Activated naive CD4-positive, alpha-beta T cell treated with anti-CD3 and anti-CD28 coated beads, Interleukin-2, amount 50 U/mL, for 72 hours (primary cell): ENCODE measurements around the gene SLCO2A1. TPM values are rescaled to one million over a fixed set of nuclear protein-coding genes. Genes with fewer than 3 reads are reported as not detected.

Source experiments
- ATAC-seq, 2 donors: fragments of 150-1000 bp; cut with Tn5 transposase; 2 replicates each; pipeline ENCODE4 v1.10.0; 2021; ENCODE audit warnings: mild to moderate bottlenecking in 2 of 2, moderate library complexity in 2 of 2
- DNase-seq, 2 donors: peaks; one replicate each; pipeline ENCODE4 v3.0.0; 2021 to 2022; ENCODE audit warnings: low spot score in 2 of 2
- H3K27ac Mint-ChIP-seq, 2 donors: one replicate each; pipeline ENCODE4 v1.8.0; 2022; ENCODE audit warnings: mild to moderate bottlenecking in 2 of 2, mixed read lengths in 2 of 2
- H3K36me3 Mint-ChIP-seq, 2 donors: one replicate each; pipeline ENCODE4 v1.8.0; 2022; ENCODE audit warnings: mixed read lengths in 2 of 2
- H3K9me3 Mint-ChIP-seq, 2 donors: one replicate each; pipeline ENCODE4 v1.8.0; 2022; ENCODE audit warnings: mixed read lengths in 2 of 2
- total RNA-seq, 2 donors: library from RNA; stranded (reverse); gene quantifications; one replicate each; pipeline ENCODE4 v1.2.3, GENCODE V29; 2022

SLCO2A1 gene
- total RNA-seq, 2 donors from 2014 or later = not detected

DNA sequence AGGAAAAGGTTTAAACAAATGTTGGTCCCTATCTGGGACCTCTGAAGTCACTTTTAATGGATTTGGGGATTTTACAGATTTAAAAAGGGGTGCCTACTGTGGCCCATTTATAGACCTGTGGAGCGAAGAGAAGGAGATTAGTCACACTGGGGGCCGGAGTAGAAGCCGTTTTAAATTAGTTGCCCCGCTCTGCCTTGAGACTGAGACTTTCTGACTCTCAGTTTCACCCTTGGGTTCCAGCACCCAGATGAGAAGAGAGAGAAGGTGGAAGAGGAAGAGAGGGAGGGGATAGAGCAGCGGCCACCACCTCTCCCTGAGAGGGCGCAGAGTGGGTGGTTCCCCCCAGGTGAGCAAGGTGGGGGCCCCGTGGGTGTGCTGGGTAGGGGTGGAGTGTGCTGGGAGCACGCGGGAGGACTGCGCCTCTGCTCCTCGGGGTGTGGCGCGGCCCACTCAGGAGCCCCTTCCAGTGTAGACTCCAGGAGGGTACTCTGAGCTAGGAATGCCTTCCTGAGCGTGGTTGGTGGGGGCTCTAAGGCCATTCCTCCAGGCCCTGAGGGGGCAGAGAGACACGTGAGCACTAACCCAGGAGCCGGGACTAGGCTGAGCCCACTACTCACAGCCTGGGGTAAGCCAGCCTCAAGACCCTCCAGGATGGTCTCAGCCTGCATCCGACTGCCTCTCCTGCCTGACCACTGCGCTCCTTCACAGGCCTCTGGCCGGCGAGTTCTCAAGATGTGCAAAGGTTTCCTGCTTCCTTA, 101.4 kb downstream of the SLCO2A1 start:
- ATAC-seq (peak in 1 of 2 donors; percentile 10), DNase-seq (no peak)
- H3K27ac Mint-ChIP-seq = no peak overlapping the region
- no peaks in the 10 kb centered on the region for H3K36me3 Mint-ChIP-seq
- no peaks in the 10 kb centered on the region for H3K9me3 Mint-ChIP-seq

GRCh38 chr3:133927540-133928066, 102.1 kb downstream of the SLCO2A1 start:
- no peaks in the 10 kb centered on the region for H3K36me3 Mint-ChIP-seq
- DNase-seq (peak; percentile 74 to 81), ATAC-seq (peak; percentile 86 to 88)
- no peaks in the 10 kb centered on the region for H3K9me3 Mint-ChIP-seq
- no peak overlapping the region for H3K27ac Mint-ChIP-seq

DNA sequence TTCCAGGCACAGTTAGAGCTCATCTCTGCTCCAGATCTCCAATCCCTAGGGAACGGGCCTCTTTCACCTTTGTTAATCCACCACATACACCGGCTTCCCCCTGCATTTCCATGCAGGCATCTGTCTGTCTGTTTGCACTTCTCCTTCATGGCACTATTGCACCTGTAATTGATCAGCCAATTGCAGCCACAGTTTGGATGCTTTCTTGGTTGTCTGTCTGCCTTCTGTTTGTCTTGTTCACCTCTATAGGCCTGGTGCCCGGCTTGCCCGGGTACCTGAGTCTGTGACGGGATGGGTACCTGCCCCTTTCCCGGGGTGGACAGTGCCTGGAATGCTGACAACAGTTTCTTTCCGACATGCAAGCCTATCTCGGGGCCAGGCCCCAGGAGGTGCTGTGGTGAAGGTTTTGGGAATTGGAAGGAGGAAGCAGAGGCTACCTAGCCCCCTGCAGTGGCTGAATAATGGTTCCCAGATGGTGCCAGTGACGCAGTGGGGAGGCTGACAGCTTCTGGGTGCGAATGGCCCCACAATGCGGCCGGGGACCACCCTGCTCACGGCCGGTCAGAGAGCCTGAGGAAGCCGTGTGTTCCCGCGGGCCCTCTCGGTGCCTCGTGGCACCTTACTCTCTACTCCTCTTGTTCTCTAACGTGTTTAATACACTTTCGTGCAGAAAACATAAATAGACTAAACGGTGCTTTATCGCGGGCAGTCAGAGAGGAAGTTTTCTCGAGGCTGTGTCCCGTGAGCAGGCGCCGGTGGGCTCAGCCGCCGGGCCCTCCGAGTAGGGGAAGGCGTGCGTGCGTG, 102.8 kb downstream of the SLCO2A1 start:
- peak; percentile 8 to 18 for ATAC-seq
- H3K27ac Mint-ChIP-seq = no peak overlapping the region
- no peaks in the 10 kb centered on the region for H3K36me3 Mint-ChIP-seq
- H3K9me3 Mint-ChIP-seq = no peaks in the 10 kb centered on the region
- DNase-seq = no peak

DNA sequence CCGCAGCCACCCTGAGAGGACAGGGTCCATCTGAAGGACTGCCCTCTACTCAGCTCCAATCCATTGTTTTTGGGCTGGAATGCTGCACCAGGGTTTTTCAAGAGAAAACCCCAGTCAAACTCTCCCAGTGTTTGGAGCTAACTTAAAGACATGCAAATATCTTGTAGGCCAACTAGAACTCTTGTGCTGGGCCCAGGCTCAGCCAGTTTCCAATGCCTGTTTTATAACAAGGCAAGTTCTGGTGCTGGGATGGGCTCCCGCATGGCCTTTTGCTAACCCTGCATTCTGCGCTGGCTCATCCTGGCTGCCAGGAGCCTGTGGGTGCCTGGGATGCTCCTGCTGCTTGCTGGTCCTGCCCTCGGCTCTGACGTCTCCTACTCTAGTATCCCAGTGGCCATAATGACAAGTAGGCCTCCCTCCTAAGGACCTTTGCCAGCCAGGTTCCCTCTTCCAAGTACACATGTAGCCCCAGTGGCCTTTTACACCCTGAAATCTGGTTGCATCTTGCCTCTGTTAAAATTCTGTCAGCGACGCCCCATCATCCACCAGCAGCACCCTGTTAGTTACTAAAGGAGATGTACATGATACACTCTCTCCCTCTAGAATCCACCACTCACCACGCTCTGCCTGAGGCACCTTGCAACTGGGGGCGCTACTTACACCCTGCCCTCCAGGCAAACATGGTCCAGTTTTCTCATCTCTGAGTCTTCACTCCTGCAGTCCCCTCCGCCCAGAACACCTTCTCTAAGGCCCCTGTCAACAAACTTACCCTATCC, 103.6 kb downstream of the SLCO2A1 start:
- Mint-ChIP-seq H3K27ac (no peak overlapping the region), H3K9me3 (no peaks in the 10 kb centered on the region), H3K36me3 (no peaks in the 10 kb centered on the region)
- DNase-seq (no peak), ATAC-seq (no peak)

GRCh38 chr3:133924041-133924440, 105.7 kb downstream of the SLCO2A1 start:
- H3K9me3 Mint-ChIP-seq = no peaks in the 10 kb centered on the region
- DNase-seq (no peak), ATAC-seq (no peak)
- no peak overlapping the region for H3K27ac Mint-ChIP-seq
- no peaks in the 10 kb centered on the region for H3K36me3 Mint-ChIP-seq

DNA sequence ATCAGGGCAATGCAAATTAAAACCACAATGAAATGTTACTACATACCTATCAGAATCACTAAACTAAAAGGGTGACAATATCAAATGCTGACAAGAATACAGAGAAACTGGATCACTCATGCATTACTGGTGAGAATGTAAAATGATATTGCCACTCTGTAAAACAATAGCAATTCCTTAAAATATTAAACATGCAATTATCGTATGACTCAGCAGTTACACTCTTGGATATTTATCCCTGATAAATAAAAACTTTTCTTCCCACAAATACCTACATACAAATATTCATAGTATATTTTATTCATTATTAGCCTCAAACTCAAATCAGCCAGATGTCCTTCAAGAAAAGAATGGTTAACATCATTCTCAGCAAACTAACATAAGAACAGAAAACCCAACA, 108.1 kb downstream of the SLCO2A1 start:
- DNase-seq (no peak), ATAC-seq (no peak)
- Mint-ChIP-seq H3K36me3 (peaks cover 0 to 5% of the 10 kb centered on the region in 2 donors), H3K27ac (no peak overlapping the region), H3K9me3 (no peaks in the 10 kb centered on the region)

- Mint-ChIP-seq H3K27ac (no peak overlapping the region), H3K36me3 (peaks cover 0 to 5% of the 10 kb centered on the region in 2 donors)
These were observed 112.6 kb downstream of the SLCO2A1 start for GRCh38 chr3:133917144-133917543.

GRCh38 chr3:133915685-133916658, 113.8 kb downstream of the SLCO2A1 start:
- no peak for DNase-seq
- ATAC-seq = no peak
- Mint-ChIP-seq H3K27ac (no peak overlapping the region), H3K36me3 (peaks cover 0 to 5% of the 10 kb centered on the region in 2 donors), H3K9me3 (no peaks in the 10 kb centered on the region)

More at GRCh38 chr3:133917144-133917543, 112.6 kb downstream of the SLCO2A1 start:
- no peak for DNase-seq
- no peak for ATAC-seq
- H3K9me3 Mint-ChIP-seq = no peaks in the 10 kb centered on the region

DNA sequence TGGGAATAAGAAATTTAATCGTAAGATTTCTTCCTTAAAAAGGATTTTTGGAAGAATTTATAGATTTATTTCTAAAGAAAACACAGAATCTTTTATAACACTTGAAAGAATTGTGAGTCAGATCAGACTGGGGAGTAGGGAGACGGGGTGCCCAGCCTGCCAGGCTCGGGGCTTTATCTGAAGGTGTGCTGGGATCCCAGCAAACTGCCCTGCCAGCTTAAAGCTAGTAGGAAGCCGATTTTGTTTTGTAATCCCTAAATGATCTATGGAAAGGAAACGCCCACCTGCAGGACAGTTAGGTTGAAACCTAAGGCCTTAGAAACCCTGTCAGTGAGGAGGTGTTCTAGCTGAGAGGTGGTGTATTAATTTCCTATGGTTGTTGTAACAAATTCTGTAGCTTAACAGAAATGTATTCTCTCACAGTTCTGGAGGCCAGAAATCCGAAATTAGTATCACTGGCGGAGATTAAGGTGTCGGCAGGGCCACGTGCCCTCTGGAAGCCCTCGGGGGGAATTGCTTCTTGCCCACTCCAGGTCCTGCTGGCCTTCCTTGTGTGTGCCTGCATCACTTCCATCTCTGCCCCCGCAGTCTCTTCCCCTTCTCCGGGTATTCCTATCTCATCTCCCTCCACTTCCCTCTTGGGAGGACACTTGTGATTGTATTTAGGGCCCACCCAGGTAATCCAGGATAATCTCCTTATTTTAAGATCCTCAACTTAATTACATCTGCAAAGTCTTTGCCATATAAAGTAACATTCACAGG, 114.7 kb downstream of the SLCO2A1 start:
- no peak for ATAC-seq
- Mint-ChIP-seq H3K9me3 (no peaks in the 10 kb centered on the region), H3K36me3 (peaks cover 0 to 5% of the 10 kb centered on the region in 2 donors), H3K27ac (no peak overlapping the region)
- no peak for DNase-seq

DNA sequence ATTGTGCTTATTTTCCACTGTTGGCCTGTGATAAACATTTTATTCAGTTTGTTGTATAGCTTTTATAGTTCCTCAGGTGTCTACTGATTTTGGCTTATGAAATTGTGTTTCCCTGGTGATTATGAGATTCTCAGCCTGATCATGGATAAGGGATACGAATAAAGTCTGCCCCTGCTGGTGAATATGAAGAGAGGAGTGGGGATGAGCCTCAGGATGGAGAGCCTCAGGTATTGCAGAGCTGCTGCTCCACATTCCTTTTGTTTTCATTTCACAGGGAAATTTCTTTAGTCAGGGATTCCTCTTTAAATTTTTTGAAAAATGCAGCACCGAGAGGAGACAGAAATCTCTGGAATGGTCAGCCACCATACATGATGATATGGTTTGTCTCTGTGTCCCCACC, 119.3 kb downstream of the SLCO2A1 start:
- no peak for DNase-seq
- H3K36me3 Mint-ChIP-seq = no peaks in the 10 kb centered on the region
- no peaks in the 10 kb centered on the region for H3K9me3 Mint-ChIP-seq
- no peak for ATAC-seq
- H3K27ac Mint-ChIP-seq = no peak overlapping the region

- Mint-ChIP-seq H3K27ac (no peak overlapping the region), H3K36me3 (no peaks in the 10 kb centered on the region), H3K9me3 (peaks cover 0 to 6% of the 10 kb centered on the region in 2 donors)
- no peak for DNase-seq
- ATAC-seq = no peak
These were observed 124.3 kb downstream of the SLCO2A1 start for GRCh38 chr3:133905376-133905775.

DNA sequence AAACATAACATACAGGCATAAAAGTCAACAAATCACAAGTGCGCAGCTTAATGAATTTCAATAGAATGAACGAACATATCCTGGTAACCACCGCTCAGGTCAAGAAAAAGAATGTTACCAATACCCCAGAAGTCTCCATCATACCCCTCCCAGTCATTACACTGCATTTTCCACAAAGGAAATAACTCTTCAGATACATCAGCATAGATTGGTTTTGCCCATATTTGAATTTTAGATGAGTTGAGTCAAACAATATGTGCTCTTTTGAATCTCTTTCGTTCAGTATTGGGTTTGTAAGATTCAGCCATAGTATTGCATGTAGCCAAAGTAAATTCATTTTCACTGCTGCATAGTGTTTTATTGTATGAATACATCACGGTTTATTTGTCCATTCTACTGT, 127.9 kb downstream of the SLCO2A1 start:
- H3K9me3 Mint-ChIP-seq = peaks cover 0 to 6% of the 10 kb centered on the region in 2 donors
- DNase-seq = no peak
- no peak overlapping the region for H3K27ac Mint-ChIP-seq
- no peaks in the 10 kb centered on the region for H3K36me3 Mint-ChIP-seq
- ATAC-seq = no peak

- Mint-ChIP-seq H3K9me3 (peaks cover 0 to 6% of the 10 kb centered on the region in 2 donors), H3K27ac (no peak overlapping the region), H3K36me3 (no peaks in the 10 kb centered on the region)
- ATAC-seq (no peak), DNase-seq (no peak)
These were observed 128.6 kb downstream of the SLCO2A1 start for GRCh38 chr3:133901083-133901482.

- H3K36me3 Mint-ChIP-seq = no peaks in the 10 kb centered on the region
- DNase-seq = no peak
- peaks cover 0 to 6% of the 10 kb centered on the region in 2 donors for H3K9me3 Mint-ChIP-seq
- ATAC-seq = no peak
- H3K27ac Mint-ChIP-seq = no peak overlapping the region
These were observed 130.4 kb downstream of the SLCO2A1 start for GRCh38 chr3:133899311-133899710.

- Mint-ChIP-seq H3K27ac (no peak overlapping the region), H3K36me3 (no peaks in the 10 kb centered on the region), H3K9me3 (no peaks in the 10 kb centered on the region)
- no peak for ATAC-seq
- DNase-seq = no peak
These were observed 132.2 kb downstream of the SLCO2A1 start for GRCh38 chr3:133897547-133897946.
